HG02885 (cell line): ENCODE results near the gene IL11.
"Not testable (repeated sequence)": the region's sequence is repeated elsewhere in the genome, so short reads cannot be mapped to it uniquely, and the experiment has no call there.

Experiments used
- ATAC-seq: cut with Tn5 transposase; IDR thresholded peaks from one replicate; pipeline ENCODE4 v1.9.1; 2021; ENCODE audit warnings: mild to moderate bottlenecking; ENCODE audit not compliant: unreplicated experiment, poor library complexity

Gene IL11

DNA sequence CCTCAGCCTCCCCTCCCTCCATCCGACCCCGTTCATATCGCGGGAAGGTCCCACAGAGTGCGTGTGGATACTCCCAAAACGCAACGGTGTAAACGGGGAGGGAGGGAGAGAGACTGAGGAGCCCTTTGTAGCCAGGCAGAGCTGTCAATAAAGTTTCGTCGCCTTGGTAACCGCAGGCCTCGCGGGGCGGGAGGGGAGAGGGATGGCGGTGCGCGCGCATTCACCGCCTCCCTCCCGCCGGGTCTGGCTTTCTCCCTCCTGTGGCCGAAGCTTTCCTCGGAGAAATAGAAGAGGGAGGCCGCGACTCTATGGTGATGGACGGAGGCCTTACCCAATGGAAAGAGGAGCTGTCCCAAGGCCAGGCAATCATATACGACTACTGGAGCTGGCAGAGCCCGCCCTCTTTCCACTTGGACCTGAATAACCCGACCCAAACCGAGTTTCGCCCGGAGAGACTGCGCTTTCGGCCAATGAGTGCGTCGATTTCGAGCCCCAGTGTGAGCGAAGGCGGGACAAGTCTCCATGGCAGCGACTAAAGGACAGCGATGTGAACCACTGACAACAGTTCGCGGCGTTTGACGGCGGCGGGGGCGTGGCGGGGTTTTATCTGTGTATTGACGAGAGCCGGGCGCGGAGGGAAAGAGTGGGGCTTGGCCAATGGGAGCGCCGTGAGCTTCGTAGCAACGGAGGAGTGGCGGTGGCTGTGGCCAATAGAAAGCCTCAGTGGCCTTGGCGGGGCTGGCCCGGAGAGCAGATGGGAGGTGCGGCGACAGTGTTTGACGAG lies 31.0 kb downstream of the IL11 start, which contains the start of gene KMT5C:
TSS of gene KMT5C (plus strand) at position 772 of the 784 bp plus-strand sequence. CDS start 2,061 bp downstream, outside the sequence.
- ATAC-seq = peak; percentile 83

DNA sequence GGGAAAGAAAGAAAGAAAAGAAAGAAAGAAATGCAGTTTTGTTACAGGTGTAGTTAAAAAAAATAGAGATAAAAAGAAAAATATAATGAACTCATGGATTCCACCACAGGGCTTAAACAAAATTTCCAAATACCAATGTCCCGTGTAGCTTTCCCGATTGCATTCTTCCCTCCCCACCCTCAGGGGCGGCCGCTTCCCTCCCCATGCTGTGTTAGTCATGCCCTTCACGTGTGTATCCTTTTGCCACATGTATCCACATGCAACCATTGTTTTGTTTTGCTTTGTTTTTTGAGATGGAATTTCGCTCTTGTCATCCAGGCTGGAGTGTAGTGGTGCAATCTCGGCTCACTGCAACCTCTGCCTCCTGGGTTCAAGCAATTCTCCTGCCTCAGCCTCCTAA lies 34.2 kb downstream of the IL11 start:
- ATAC-seq = no peak

GRCh38 chr19:55333870-55334269 lies 36.4 kb downstream of the IL11 start:
- ATAC-seq = no peak

GRCh38 chr19:55329791-55330190 lies 40.5 kb downstream of the IL11 start:
- ATAC-seq = not testable (repeated sequence)

DNA sequence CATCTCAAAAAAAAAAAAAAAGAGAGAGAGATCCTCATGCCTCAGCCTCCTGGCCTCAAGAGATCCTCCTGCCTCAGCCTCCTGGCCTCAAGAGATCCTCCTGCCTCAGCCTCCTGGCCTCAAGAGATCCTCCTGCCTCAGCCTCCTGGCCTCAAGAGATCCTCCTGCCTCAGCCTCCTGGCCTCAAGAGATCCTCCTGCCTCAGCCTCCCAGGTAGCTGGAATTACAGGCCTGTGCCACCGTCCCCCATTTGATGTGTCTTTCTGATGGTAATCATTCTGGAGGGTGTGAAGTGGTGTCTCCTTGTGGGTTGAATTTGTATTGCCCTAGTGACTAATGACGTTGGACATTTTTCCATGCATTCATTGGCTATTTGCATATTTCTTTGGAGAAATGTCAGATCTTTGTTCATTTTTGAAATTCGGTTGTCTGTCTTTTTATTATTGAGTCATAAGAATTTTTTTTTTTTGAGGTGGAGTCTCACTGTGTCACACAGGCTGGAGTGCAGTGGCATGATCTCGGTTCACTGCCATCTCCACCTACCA lies 41.4 kb downstream of the IL11 start:
- not testable (repeated sequence) for ATAC-seq

GRCh38 chr19:55325172-55325571 lies 45.1 kb downstream of the IL11 start, which contains the start of gene TMEM150B:
Gene TMEM150B, minus strand, starts transcription at chr19:55325341. Its CDS starts 4,305 bp downstream, at chr19:55321036.
- no peak for ATAC-seq

DNA sequence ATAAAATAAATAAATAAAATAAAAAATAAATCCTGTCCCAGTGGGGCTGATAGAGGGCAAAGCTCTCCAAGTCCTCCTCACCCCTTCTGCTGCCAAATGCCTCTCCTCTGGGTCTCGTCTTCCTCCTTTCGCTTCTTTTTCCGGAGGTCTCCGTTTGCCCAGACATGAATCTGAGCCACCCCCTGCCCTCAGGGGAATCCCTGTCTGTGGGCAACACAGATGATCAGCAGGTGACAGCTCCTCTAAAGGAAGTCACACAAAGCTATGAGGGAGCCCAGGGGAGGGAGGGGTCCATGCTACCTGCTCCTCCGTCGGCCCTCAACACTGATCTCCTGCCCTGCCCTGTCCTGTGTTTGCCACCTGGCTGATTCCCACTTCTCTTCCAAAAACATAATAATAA lies 45.6 kb downstream of the IL11 start:
- no peak for ATAC-seq

- ATAC-seq = no peak
Measured at GRCh38 chr19:55322204-55322885, 47.9 kb downstream of the IL11 start.

DNA sequence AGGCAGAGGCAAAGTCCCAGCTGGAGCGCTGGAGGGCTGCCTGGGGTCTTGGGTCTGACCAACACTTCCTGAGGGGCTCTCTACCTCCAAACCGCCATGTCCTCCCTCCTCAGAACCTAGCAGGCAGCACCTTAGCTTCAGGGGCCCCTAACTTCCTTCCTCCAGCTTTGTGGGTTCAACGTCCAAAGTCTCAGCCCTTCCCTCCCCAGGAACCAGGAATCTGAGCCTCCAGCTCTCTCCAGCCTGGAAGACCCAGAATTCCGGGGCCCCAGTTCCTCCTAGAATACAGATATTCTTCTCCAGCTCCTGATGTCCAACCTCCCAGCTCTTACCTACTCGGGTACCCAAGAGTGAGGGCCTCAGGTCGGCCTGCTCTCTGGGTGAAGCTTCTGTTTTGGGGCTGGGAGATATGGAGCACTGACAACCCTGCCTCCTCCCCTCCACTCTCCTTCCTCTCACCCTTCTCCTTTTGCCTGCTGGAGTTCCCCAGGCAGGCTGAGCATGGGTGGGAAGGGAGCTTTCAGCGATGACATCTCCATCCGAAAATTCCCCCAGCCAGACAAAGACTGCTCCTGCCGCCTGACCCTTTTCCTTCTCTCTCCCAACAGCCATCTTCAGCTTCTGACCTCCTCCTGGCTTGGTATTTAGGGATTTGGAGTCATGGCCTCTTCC lies 48.7 kb downstream of the IL11 start:
- ATAC-seq = no peak

DNA sequence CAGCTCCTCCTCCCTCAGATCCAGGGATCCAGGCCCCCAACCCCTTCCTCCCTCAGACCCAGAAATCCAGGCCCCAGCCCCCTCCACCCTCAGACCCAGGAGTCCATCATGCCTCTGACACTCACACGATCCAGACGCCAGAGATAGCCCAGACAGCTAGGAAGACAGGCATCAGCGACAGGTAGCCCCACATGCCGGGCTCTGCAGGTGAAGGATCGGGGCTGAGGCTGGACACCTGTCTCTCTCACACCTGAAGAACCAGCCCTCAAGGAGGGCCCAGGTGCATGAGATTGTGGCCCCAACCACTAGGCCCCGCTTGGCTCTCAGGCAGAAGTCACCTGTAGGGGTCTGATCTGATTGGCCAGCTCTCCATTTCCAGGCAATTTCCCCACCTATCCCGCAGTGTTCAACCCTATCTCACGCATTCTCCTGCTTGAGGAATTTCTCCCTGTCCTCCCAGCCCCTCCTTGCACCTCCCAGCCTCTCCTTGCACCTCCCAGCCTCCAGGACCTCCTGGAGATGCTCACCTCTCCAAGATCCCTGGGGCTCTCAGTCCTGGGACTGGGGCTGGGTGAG lies 49.3 kb downstream of the IL11 start:
- no peak for ATAC-seq

DNA sequence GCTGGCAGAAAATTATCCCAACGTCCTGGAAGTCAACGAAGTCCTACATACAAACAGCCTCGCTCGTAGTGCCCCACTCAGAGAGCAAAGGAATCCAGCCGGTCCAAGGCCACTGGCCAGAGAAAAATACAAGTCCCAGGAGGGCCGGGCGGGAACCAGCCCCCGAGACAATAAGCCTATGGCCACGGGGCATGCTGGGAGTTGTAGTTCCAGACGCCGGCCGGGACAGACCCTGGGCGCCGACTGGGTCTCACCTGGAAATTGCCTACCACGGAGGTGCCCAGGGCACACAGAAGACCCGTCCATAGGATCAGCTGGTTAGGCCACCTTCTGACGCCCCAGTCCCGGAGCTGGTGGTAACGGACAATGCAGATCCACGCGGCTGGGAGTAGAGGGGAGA lies 50.5 kb downstream of the IL11 start:
- no peak for ATAC-seq

- no peak for ATAC-seq
Measured at GRCh38 chr19:55316646-55317045, 53.6 kb downstream of the IL11 start.

- no peak for ATAC-seq
Measured at GRCh38 chr19:55315956-55316525, 54.2 kb downstream of the IL11 start.

DNA sequence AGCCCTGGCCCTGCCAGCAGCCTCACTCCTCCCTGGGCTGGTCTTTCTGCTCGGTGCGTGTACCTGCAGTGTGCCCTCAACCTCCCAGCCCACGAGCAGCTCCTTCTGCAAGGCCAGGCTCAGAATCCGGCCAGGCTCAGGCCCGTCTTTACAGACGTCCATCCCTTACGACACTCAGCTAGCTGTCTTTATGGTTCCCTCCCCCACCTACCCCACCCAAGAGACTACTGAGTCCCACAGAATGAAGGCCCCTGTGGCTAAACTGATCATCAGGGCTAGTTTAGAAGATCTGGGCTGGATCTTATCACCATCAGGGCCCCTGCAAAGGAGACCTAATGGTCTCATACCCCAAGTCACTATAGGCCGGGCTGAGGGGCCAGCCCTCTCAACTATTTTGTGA lies 55.9 kb downstream of the IL11 start:
- ATAC-seq = no peak
